ENCODE data around the gene FXYD4.

FXYD4 gene

DNA sequence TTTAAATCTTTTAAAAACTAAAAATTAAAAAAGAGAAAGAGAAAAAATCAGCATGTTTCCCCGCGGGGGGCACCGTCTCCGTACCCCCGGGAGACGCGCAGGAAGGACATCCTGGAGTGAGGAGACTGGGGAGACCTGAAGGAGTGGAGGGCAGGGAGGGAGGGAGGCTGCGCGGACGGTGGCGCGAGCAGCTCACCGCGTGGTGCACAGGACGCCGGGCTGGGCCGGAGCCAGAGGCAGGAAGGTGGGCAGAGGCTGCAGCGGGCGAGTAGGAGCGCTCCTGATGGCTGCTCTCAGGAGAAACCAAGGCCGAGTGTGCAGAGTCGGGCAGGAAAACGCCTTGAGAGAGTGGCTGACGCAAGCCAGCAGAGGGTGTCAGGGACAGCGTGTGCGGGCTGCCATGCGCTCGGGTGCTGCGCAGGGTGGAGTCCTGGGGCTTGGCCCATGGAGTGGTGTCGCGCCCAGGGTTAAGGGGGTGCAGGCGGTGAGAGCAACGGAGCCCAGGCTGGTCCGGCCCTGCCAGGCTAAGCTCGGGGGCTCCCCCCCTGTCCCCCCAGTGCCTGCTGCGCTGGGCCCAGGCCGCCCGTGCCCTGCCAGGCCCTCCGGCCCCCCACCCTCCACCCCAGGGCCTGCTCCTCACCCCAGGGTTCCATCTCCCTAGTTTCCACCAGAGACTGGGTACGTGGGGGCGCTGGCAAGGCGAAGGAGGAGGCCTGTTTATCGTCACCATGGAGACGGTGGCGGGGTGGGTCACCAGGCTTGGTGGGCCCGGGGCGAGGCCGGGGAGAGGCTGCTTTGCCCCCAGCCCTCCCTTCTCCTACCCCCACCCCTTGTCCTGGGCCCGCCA lies 28.9 kb upstream of the FXYD4 start:
- H2AK5ac ChIP-seq (ENCODE audit: low read depth, low read length) = peak overlapping the region; percentile 90
- no peak overlapping the region for H3K4me2 ChIP-seq (ENCODE audit: insufficient read depth, low read length, poor library complexity, severe bottlenecking)
- no peak overlapping the region for H2BK120ac ChIP-seq (ENCODE audit: low read depth, low read length)
- H4K8ac ChIP-seq (ENCODE audit: low read depth, low read length) = no peak overlapping the region
- H3K9ac ChIP-seq (ENCODE audit: low read depth, low read length, poor library complexity) = no peak overlapping the region
- H3K14ac ChIP-seq (ENCODE audit: low read length) = peak overlapping the region; percentile 38
- H3K23ac ChIP-seq (ENCODE audit: low read depth, low read length, poor library complexity) = no peak overlapping the region
- H2BK15ac ChIP-seq (ENCODE audit: low read length) = peak overlapping the region; percentile 98
- no peaks in the 10 kb centered on the region for H3K36me3 ChIP-seq (replicated peaks in 1 of 2; ENCODE audit: control insufficient read depth in 2 of 2, insufficient read depth in 2 of 2, low read length in 2 of 2)
- no peak overlapping the region for H3K4ac ChIP-seq (ENCODE audit: low read length)
- H3K4me3 ChIP-seq (ENCODE audit: low read length in 2 of 2) = peak overlapping the region in 1 of 2 donors; percentile 9
- DNase-seq (ENCODE audit: low spot score) = no peak
- H2BK5ac ChIP-seq (ENCODE audit: low read length) = no peak overlapping the region
- H3K18ac ChIP-seq (ENCODE audit: low read length) = peak overlapping the region; percentile 85
- peaks cover 0 to 17% (median 0%) of the 10 kb centered on the region in 3 experiments for H3K27me3 ChIP-seq (ENCODE audit: control insufficient read depth in 3 of 3, insufficient read depth in 3 of 3, low read depth in 1 of 3, low read length in 3 of 3)
- peak overlapping the region; percentile 72 for H4K91ac ChIP-seq (ENCODE audit: low read depth, low read length, poor library complexity)
- no peaks in the 10 kb centered on the region for H3K79me1 ChIP-seq (ENCODE audit: low read depth, low read length)
- H3K27ac ChIP-seq (replicated peaks; ENCODE audit: low read length) = no peak overlapping the region
- no peak overlapping the region for H2AFZ ChIP-seq (ENCODE audit: low read length)
- no CpG with 5 or more reads among the region's 49 CpGs for WGBS, 2 donors (ENCODE audit: extremely low coverage in 2 of 2, insufficient read length in 2 of 2, insufficient replicate concordance in 1 of 2)
- peak overlapping the region; percentile 41 for H2BK12ac ChIP-seq (ENCODE audit: low read length)
- H3K9me3 ChIP-seq (replicated peaks in 1 of 2; ENCODE audit: control insufficient read depth in 2 of 2, insufficient read depth in 1 of 2, low read depth in 1 of 2, low read length in 2 of 2) = no peaks in the 10 kb centered on the region
- H3K4me1 ChIP-seq (ENCODE audit: control insufficient read depth in 2 of 2, insufficient read depth in 1 of 2, low read depth in 1 of 2, low read length in 2 of 2) = peaks cover 0 to 7% of the 10 kb centered on the region in 2 donors

DNA sequence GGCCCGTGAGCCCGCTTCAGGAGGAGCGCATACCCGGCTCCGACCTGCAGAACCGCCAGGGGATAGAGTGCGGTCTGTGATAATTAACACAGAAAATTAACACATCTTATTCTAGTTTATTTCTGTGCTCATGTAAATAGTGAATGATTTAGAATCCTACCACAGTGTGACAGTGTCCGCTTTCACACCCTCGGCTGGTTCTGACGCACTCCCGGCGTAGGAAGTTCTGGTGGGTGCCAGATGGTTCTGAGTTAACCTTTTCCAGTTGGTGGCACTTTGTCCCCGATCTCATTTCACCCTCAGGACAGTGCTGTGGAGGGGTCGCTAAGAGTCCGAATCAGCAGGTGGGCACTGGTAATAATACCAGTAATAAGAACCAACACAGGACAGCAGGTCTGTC lies 28.3 kb upstream of the FXYD4 start:
- no peak overlapping the region for H3K14ac ChIP-seq (ENCODE audit: low read length)
- H3K4me1 ChIP-seq (ENCODE audit: control insufficient read depth in 2 of 2, insufficient read depth in 1 of 2, low read depth in 1 of 2, low read length in 2 of 2) = peaks cover 0 to 5% of the 10 kb centered on the region in 2 donors
- H2BK12ac ChIP-seq (ENCODE audit: low read length) = no peak overlapping the region
- no peak overlapping the region for H3K9ac ChIP-seq (ENCODE audit: low read depth, low read length, poor library complexity)
- no peak overlapping the region for H2AFZ ChIP-seq (ENCODE audit: low read length)
- no peak overlapping the region for H3K4ac ChIP-seq (ENCODE audit: low read length)
- H2BK5ac ChIP-seq (ENCODE audit: low read length) = no peak overlapping the region
- H4K8ac ChIP-seq (ENCODE audit: low read depth, low read length) = no peak overlapping the region
- no peak overlapping the region for H3K27ac ChIP-seq (replicated peaks; ENCODE audit: low read length)
- H3K9me3 ChIP-seq (replicated peaks in 1 of 2; ENCODE audit: control insufficient read depth in 2 of 2, insufficient read depth in 1 of 2, low read depth in 1 of 2, low read length in 2 of 2) = no peaks in the 10 kb centered on the region
- H3K79me1 ChIP-seq (ENCODE audit: low read depth, low read length) = no peaks in the 10 kb centered on the region
- H3K27me3 ChIP-seq (ENCODE audit: control insufficient read depth in 3 of 3, insufficient read depth in 3 of 3, low read depth in 1 of 3, low read length in 3 of 3) = peaks cover 0 to 16% (median 0%) of the 10 kb centered on the region in 3 experiments
- H2AK5ac ChIP-seq (ENCODE audit: low read depth, low read length) = no peak overlapping the region
- DNase-seq (ENCODE audit: low spot score) = no peak
- H3K4me2 ChIP-seq (ENCODE audit: insufficient read depth, low read length, poor library complexity, severe bottlenecking) = no peak overlapping the region
- no peak overlapping the region for H3K4me3 ChIP-seq (ENCODE audit: low read length in 2 of 2)
- H2BK120ac ChIP-seq (ENCODE audit: low read depth, low read length) = no peak overlapping the region
- no peak overlapping the region for H4K91ac ChIP-seq (ENCODE audit: low read depth, low read length, poor library complexity)
- H3K36me3 ChIP-seq (replicated peaks in 1 of 2; ENCODE audit: control insufficient read depth in 2 of 2, insufficient read depth in 2 of 2, low read length in 2 of 2) = no peaks in the 10 kb centered on the region
- no peak overlapping the region for H3K23ac ChIP-seq (ENCODE audit: low read depth, low read length, poor library complexity)
- H3K18ac ChIP-seq (ENCODE audit: low read length) = no peak overlapping the region
- WGBS, 2 donors (ENCODE audit: extremely low coverage in 2 of 2, insufficient read length in 2 of 2, insufficient replicate concordance in 1 of 2) = no CpG with 5 or more reads among the region's 15 CpGs
- H2BK15ac ChIP-seq (ENCODE audit: low read length) = no peak overlapping the region

DNA sequence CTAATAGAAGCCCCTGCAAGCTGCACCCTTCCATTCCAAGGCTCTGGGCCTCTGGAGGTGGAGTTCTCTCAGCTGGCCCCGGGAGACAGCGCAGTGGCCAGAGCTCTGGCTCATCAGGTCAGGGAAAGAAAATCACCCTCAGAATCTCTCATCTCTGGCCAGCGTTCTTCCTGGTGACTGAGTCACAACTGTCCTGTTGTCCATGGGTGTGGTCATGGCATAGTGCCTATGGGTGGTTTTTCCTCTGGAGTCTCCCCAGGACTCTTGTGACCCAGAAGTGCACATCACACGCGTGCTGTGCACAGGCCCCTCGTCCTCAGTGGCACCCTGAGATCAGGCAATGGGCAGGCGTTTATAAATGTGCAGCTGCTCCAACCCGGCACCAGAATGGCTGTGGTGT lies 27.4 kb upstream of the FXYD4 start:
- Histone ChIP-seq H3K9ac (ENCODE audit: low read depth, low read length, poor library complexity) (no peak overlapping the region), H3K27me3 (ENCODE audit: control insufficient read depth in 3 of 3, insufficient read depth in 3 of 3, low read depth in 1 of 3, low read length in 3 of 3) (peaks cover 0 to 7% (median 0%) of the 10 kb centered on the region in 3 experiments), H2AFZ (ENCODE audit: low read length) (no peak overlapping the region), H3K4me1 (ENCODE audit: control insufficient read depth in 2 of 2, insufficient read depth in 1 of 2, low read depth in 1 of 2, low read length in 2 of 2) (peaks cover 0 to 3% of the 10 kb centered on the region in 2 donors), H2BK12ac (ENCODE audit: low read length) (no peak overlapping the region), H3K9me3 (replicated peaks in 1 of 2; ENCODE audit: control insufficient read depth in 2 of 2, insufficient read depth in 1 of 2, low read depth in 1 of 2, low read length in 2 of 2) (no peaks in the 10 kb centered on the region), H2BK15ac (ENCODE audit: low read length) (no peak overlapping the region), H2AK5ac (ENCODE audit: low read depth, low read length) (no peak overlapping the region), H3K4me2 (ENCODE audit: insufficient read depth, low read length, poor library complexity, severe bottlenecking) (no peak overlapping the region), H3K4ac (ENCODE audit: low read length) (no peak overlapping the region), H3K23ac (ENCODE audit: low read depth, low read length, poor library complexity) (no peak overlapping the region), H3K27ac (replicated peaks; ENCODE audit: low read length) (no peak overlapping the region), H3K18ac (ENCODE audit: low read length) (no peak overlapping the region), H4K91ac (ENCODE audit: low read depth, low read length, poor library complexity) (no peak overlapping the region), H3K79me1 (ENCODE audit: low read depth, low read length) (no peaks in the 10 kb centered on the region), H4K8ac (ENCODE audit: low read depth, low read length) (no peak overlapping the region), H3K36me3 (replicated peaks in 1 of 2; ENCODE audit: control insufficient read depth in 2 of 2, insufficient read depth in 2 of 2, low read length in 2 of 2) (no peaks in the 10 kb centered on the region), H3K14ac (ENCODE audit: low read length) (no peak overlapping the region), H2BK5ac (ENCODE audit: low read length) (no peak overlapping the region), H2BK120ac (ENCODE audit: low read depth, low read length) (no peak overlapping the region), H3K4me3 (ENCODE audit: low read length in 2 of 2) (no peak overlapping the region)
- no CpG with 5 or more reads among the region's 8 CpGs for WGBS, 2 donors (ENCODE audit: extremely low coverage in 2 of 2, insufficient read length in 2 of 2, insufficient replicate concordance in 1 of 2)
- no peak for DNase-seq (ENCODE audit: low spot score)

DNA sequence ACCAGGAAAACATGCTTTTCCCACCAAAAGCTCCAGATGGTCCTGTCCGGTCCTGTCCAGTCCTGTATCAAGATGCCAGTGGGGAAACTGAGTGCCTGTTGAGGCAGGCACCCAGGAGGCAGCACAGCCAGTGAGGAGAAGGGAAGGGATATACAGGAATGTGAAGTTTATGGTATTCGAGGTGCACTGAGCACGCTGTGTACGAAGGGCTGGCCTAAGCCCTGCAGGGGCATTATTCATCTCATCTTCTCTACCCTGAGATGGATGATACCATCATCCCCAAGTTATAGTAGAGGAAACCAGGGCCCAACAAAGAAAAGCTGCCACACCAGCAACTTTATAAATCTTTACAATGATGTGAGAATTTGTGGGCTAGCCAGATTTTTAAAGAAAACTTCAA lies 23.4 kb upstream of the FXYD4 start:
- Histone ChIP-seq H3K14ac (ENCODE audit: low read length) (no peak overlapping the region), H2BK12ac (ENCODE audit: low read length) (no peak overlapping the region), H3K36me3 (replicated peaks in 1 of 2; ENCODE audit: control insufficient read depth in 2 of 2, insufficient read depth in 2 of 2, low read length in 2 of 2) (no peaks in the 10 kb centered on the region), H3K79me1 (ENCODE audit: low read depth, low read length) (no peaks in the 10 kb centered on the region), H2BK15ac (ENCODE audit: low read length) (no peak overlapping the region), H3K27me3 (ENCODE audit: control insufficient read depth in 3 of 3, insufficient read depth in 3 of 3, low read depth in 1 of 3, low read length in 3 of 3) (no peaks in the 10 kb centered on the region), H3K23ac (ENCODE audit: low read depth, low read length, poor library complexity) (no peak overlapping the region), H3K4me3 (ENCODE audit: low read length in 2 of 2) (no peak overlapping the region), H2BK120ac (ENCODE audit: low read depth, low read length) (no peak overlapping the region), H3K27ac (replicated peaks; ENCODE audit: low read length) (no peak overlapping the region), H2AFZ (ENCODE audit: low read length) (peak overlapping the region; percentile 76), H4K8ac (ENCODE audit: low read depth, low read length) (no peak overlapping the region), H3K4me1 (ENCODE audit: control insufficient read depth in 2 of 2, insufficient read depth in 1 of 2, low read depth in 1 of 2, low read length in 2 of 2) (no peaks in the 10 kb centered on the region), H4K91ac (ENCODE audit: low read depth, low read length, poor library complexity) (no peak overlapping the region), H3K9ac (ENCODE audit: low read depth, low read length, poor library complexity) (no peak overlapping the region), H3K4ac (ENCODE audit: low read length) (no peak overlapping the region), H2AK5ac (ENCODE audit: low read depth, low read length) (no peak overlapping the region), H3K9me3 (replicated peaks in 1 of 2; ENCODE audit: control insufficient read depth in 2 of 2, insufficient read depth in 1 of 2, low read depth in 1 of 2, low read length in 2 of 2) (no peaks in the 10 kb centered on the region), H3K4me2 (ENCODE audit: insufficient read depth, low read length, poor library complexity, severe bottlenecking) (no peak overlapping the region), H2BK5ac (ENCODE audit: low read length) (no peak overlapping the region), H3K18ac (ENCODE audit: low read length) (no peak overlapping the region)
- no peak for DNase-seq (ENCODE audit: low spot score)
- WGBS, 2 donors (ENCODE audit: extremely low coverage in 2 of 2, insufficient read length in 2 of 2, insufficient replicate concordance in 1 of 2) = no CpG with 5 or more reads among the region's 4 CpGs
